Loucy (cell line): ENCODE measurements around the gene PITPNB.
A peak's percentile ranks its signal among the peaks of the same experiment; 100 is the strongest.

Experiments used
- H2AFZ ChIP-seq: fragments of 200-600 bp; sonication (generic); 2 replicates; pipeline ENCODE4 v1.6.0; 2016; ENCODE audit warnings: antibody characterized with exemption, mild to moderate bottlenecking, low read length, moderate library complexity
- H3F3A ChIP-seq: fragments of 200-600 bp; 2 replicates; pipeline ENCODE4 v1.6.0; 2016; ENCODE audit warnings: antibody characterized with exemption, low read depth, mild to moderate bottlenecking
- H3K27me3 ChIP-seq: fragments of 200-600 bp; sonication (generic); 2 replicates; pipeline ENCODE4 v1.6.1; 2014; ENCODE audit warnings: low read length, mild to moderate bottlenecking; ENCODE audit not compliant: insufficient read depth, poor library complexity, severe bottlenecking
- H3K36me3 ChIP-seq: fragments of 200-600 bp; sonication (generic); 2 replicates; pipeline ENCODE4 v1.6.1; 2016; ENCODE audit warnings: low read length; ENCODE audit not compliant: insufficient read depth
- H3K4me1 ChIP-seq: fragments of 200-600 bp; sonication (generic); 2 replicates; pipeline ENCODE4 v1.5.1; 2014; ENCODE audit warnings: low read length, mild to moderate bottlenecking; ENCODE audit not compliant: insufficient read depth, poor library complexity, severe bottlenecking
- H3K4me2 ChIP-seq: fragments of 200-600 bp; sonication (generic); 2 replicates; pipeline ENCODE4 v1.6.0; 2014; ENCODE audit warnings: antibody characterized with exemption, low read length, low read depth, mild to moderate bottlenecking; ENCODE audit not compliant: poor library complexity, severe bottlenecking
- H3K4me3 ChIP-seq: fragments of 200-600 bp; sonication (generic); 2 replicates; pipeline ENCODE4 v1.5.1; 2014; ENCODE audit warnings: low read length, mild to moderate bottlenecking, mixed read lengths; ENCODE audit not compliant: poor library complexity, severe bottlenecking
- H3K79me2 ChIP-seq: fragments of 200-600 bp; sonication (generic); 2 replicates; pipeline ENCODE4 v1.6.1; 2014; ENCODE audit warnings: low read length; ENCODE audit not compliant: insufficient read depth
- H3K9ac ChIP-seq: fragments of 200-600 bp; sonication (generic); 2 replicates; pipeline ENCODE4 v1.6.0; 2014; ENCODE audit warnings: mild to moderate bottlenecking, low read depth, low read length, moderate library complexity; ENCODE audit not compliant: poor library complexity, severe bottlenecking
- H3K9me2 ChIP-seq: fragments of 200-600 bp; sonication (generic); replicated peaks from 2 replicates; pipeline ENCODE4 v1.6.1; 2016; ENCODE audit warnings: low read depth, low read length, mixed read lengths
- H3K9me3 ChIP-seq: fragments of 200-600 bp; sonication (generic); 2 replicates; pipeline ENCODE4 v1.6.1; 2014; ENCODE audit warnings: mild to moderate bottlenecking, antibody characterized with exemption, low read length, low read depth; ENCODE audit not compliant: insufficient read depth
- H4K20me1 ChIP-seq: fragments of 200-600 bp; sonication (generic); 2 replicates; pipeline ENCODE4 v1.6.0; 2014; ENCODE audit warnings: antibody characterized with exemption, low read length, mild to moderate bottlenecking; ENCODE audit not compliant: insufficient read depth, poor library complexity, severe bottlenecking
- CTCF ChIP-seq: fragments of 200-600 bp; sonication (generic); conservative IDR thresholded peaks from 2 replicates; pipeline ENCODE4 v1.5.1; 2014; ENCODE audit warnings: mild to moderate bottlenecking, antibody characterized with exemption, low read length
- EZH2phosphoT487 ChIP-seq: fragments of 200-600 bp; IDR thresholded peaks from 2 replicates; pipeline ENCODE4 v1.6.1; 2018; ENCODE audit warnings: antibody characterized with exemption, mild to moderate bottlenecking, moderate library complexity, borderline replicate concordance

The PITPNB gene

GRCh38 chr22:27886843-27887151, 32.3 kb downstream of the PITPNB start:
- no peak for TF ChIP-seq EZH2phosphoT487
- TF ChIP-seq CTCF: peak; percentile 3; the same call in 1 of the 2 replicates
- Histone ChIP-seq H3K9me3 (no peaks in the 10 kb centered on the region), H3K36me3 (peaks cover 68% of the 10 kb centered on the region), H3K27me3 (no peaks in the 10 kb centered on the region), H3K9me2 (no peaks in the 10 kb centered on the region), H3K9ac (no peak overlapping the region), H3K4me1 (no peaks in the 10 kb centered on the region), H3K79me2 (peaks cover 3% of the 10 kb centered on the region; the same call in 1 of the 2 replicates), H2AFZ (no peak overlapping the region), H3K4me2 (no peak overlapping the region), H4K20me1 (peaks cover 6% of the 10 kb centered on the region), H3K4me3 (no peak overlapping the region), H3F3A (no peaks in the 10 kb centered on the region)

- Histone ChIP-seq H2AFZ (no peak overlapping the region), H3K4me3 (no peak overlapping the region), H3K4me2 (no peak overlapping the region), H3K4me1 (no peaks in the 10 kb centered on the region), H4K20me1 (peaks cover 6% of the 10 kb centered on the region), H3F3A (no peaks in the 10 kb centered on the region), H3K9me2 (no peaks in the 10 kb centered on the region), H3K27me3 (no peaks in the 10 kb centered on the region), H3K9ac (no peak overlapping the region), H3K79me2 (peaks cover 6% of the 10 kb centered on the region; the same call in 1 of the 2 replicates), H3K36me3 (peaks cover 62% of the 10 kb centered on the region), H3K9me3 (no peaks in the 10 kb centered on the region)
- TF ChIP-seq EZH2phosphoT487 (no peak), CTCF (peak; percentile 85)
Observed at GRCh38 chr22:27885977-27886842, 32.8 kb downstream of the PITPNB start.

- peaks cover 41% of the 10 kb centered on the region for H3K36me3 ChIP-seq
- H3K9ac ChIP-seq: no peak overlapping the region
- TF ChIP-seq EZH2phosphoT487: no peak
- TF ChIP-seq CTCF: no peak
- no peak overlapping the region for H2AFZ ChIP-seq
- peaks cover 18% of the 10 kb centered on the region; the same call in 1 of the 2 replicates for H3K79me2 ChIP-seq
- no peaks in the 10 kb centered on the region for H3F3A ChIP-seq
- no peak overlapping the region for H3K4me3 ChIP-seq
- peaks cover 13% of the 10 kb centered on the region for H4K20me1 ChIP-seq
- no peaks in the 10 kb centered on the region for H3K9me3 ChIP-seq
- no peaks in the 10 kb centered on the region for H3K4me1 ChIP-seq
- no peaks in the 10 kb centered on the region for H3K9me2 ChIP-seq
- no peak overlapping the region for H3K4me2 ChIP-seq
- H3K27me3 ChIP-seq: no peaks in the 10 kb centered on the region
Observed at GRCh38 chr22:27883656-27884350, 35.3 kb downstream of the PITPNB start.
